H1 (cell line): ENCODE data around the gene GFM1. TPM values are rescaled to one million over a fixed set of nuclear protein-coding genes. Genes with fewer than 3 reads are reported as not detected.

Experiments
- CTCF ChIA-PET: fragments of 300-600 bp; sonication (Branson Sonifier 250); formaldehyde crosslinking; loops from one replicate; lab custom pipeline; 2021; ENCODE audit not compliant: partially characterized antibody; lab: Charles Lee
- POLR2A ChIA-PET: fragments of 300-600 bp; sonication (Branson Sonifier 250); formaldehyde crosslinking; loops from one replicate; lab custom pipeline; 2021; ENCODE audit warnings: inconsistent platforms; ENCODE audit not compliant: partially characterized antibody; lab: Charles Lee
- DNase-seq, 2 experiments: peaks; one replicate each; pipeline versions ENCODE4 v3.0.0 to v3.0.0-alpha.2; 2010 to 2022; ENCODE audit warnings: low spot score in 2 of 2, low read depth in 1 of 2, mixed read lengths in 1 of 2
- FAIRE-seq: peaks from 2 replicates; lab custom pipeline; 2011; peaks lifted over from hg19 to GRCh38; lab: Jason Lieb, UNC
- H2AFZ ChIP-seq: 2 replicates; pipeline ENCODE4 v1.8.1; 2012; ENCODE audit warnings: low read length, inconsistent platforms
- H2AK5ac ChIP-seq: 2 replicates; pipeline ENCODE4 v1.6.1; 2013; ENCODE audit warnings: low read depth, low read length
- H2BK120ac ChIP-seq: replicated peaks from 2 replicates; pipeline ENCODE3; 2013; ENCODE audit warnings: low read depth, low read length, inconsistent platforms
- H2BK12ac ChIP-seq: 2 replicates; pipeline ENCODE4 v1.6.1; 2013; ENCODE audit warnings: low read depth, low read length
- H2BK15ac ChIP-seq: 2 replicates; pipeline ENCODE4 v1.6.1; 2013; ENCODE audit warnings: low read length
- H2BK20ac ChIP-seq: 2 replicates; pipeline ENCODE4 v1.6.1; 2013; ENCODE audit warnings: low read length
- H2BK5ac ChIP-seq: 2 replicates; pipeline ENCODE4 v1.6.1; 2013; ENCODE audit warnings: low read depth, low read length
- H3K14ac ChIP-seq: 2 replicates; pipeline ENCODE4 v1.6.1; 2013; ENCODE audit warnings: inconsistent platforms; ENCODE audit not compliant: insufficient read length
- H3K18ac ChIP-seq: 2 replicates; pipeline ENCODE4 v1.6.1; 2013; ENCODE audit warnings: low read length; ENCODE audit errors: extremely low read depth
- H3K23ac ChIP-seq: 2 replicates; pipeline ENCODE4 v1.6.1; 2013; ENCODE audit warnings: inconsistent platforms; ENCODE audit not compliant: insufficient read length
- H3K23me2 ChIP-seq: 2 replicates; pipeline ENCODE4 v1.6.1; 2013; ENCODE audit warnings: low read depth, low read length
- H3K27ac ChIP-seq: 2 replicates; pipeline ENCODE4 v1.6.1; 2011; ENCODE audit warnings: low read depth, low read length, inconsistent platforms
- H3K27me3 ChIP-seq, 4 experiments: replicated peaks in 1 of 4; 1 replicate in 1 of 4; 2 replicates in 3 of 4; pipeline versions ENCODE4 v1.6.1 to v1.8.1; 2011 to 2013; ENCODE audit warnings: low read length in 3 of 4, mild to moderate bottlenecking in 3 of 4, inconsistent platforms in 2 of 4, mixed read lengths in 2 of 4, moderate library complexity in 1 of 4; ENCODE audit not compliant: control insufficient read depth in 3 of 4, insufficient read depth in 3 of 4; ENCODE audit errors: extremely low read depth in 1 of 4
- H3K36me3 ChIP-seq, 4 experiments: 2 replicates each; pipeline versions ENCODE4 v1.6.1 to v1.8.1; 2011 to 2013; ENCODE audit warnings: mild to moderate bottlenecking in 4 of 4, low read length in 3 of 4, moderate library complexity in 2 of 4, control low read depth in 1 of 4, inconsistent platforms in 1 of 4; ENCODE audit not compliant: insufficient read depth in 4 of 4, control insufficient read depth in 2 of 4
- H3K4ac ChIP-seq: replicated peaks from 2 replicates; pipeline ENCODE3; 2013; ENCODE audit warnings: low read length, low read depth, mixed read lengths, inconsistent platforms; ENCODE audit not compliant: insufficient read length
- H3K4me1 ChIP-seq, 4 experiments: replicated peaks in 1 of 4; 1 replicate in 1 of 4; 2 replicates in 3 of 4; pipeline versions ENCODE4 v1.6.1 to v1.8.1; 2011 to 2013; ENCODE audit warnings: low read length in 3 of 4, inconsistent platforms in 2 of 4, mixed read lengths in 1 of 4; ENCODE audit not compliant: insufficient read depth in 4 of 4, control insufficient read depth in 3 of 4
- H3K4me2 ChIP-seq, 2 experiments: 2 replicates each; pipeline versions ENCODE4 v1.6.1 to v1.8.1; 2011 to 2013; ENCODE audit warnings: low read depth in 2 of 2, low read length in 2 of 2, control low read depth in 1 of 2, inconsistent platforms in 1 of 2, mild to moderate bottlenecking in 1 of 2; ENCODE audit not compliant: insufficient read depth in 1 of 2
- H3K4me3 ChIP-seq, 4 experiments: fragments of 200-600, 300-600 bp in 1 of 4; sonication (generic), shearing (Covaris generic), sonication (Bioruptor Twin) in 1 of 4; 2 replicates each; pipeline versions ENCODE4 v1.5.1 to v1.8.1; 2011 to 2016; ENCODE audit warnings: low read length in 4 of 4, low read depth in 3 of 4, control low read depth in 2 of 4, inconsistent platforms in 2 of 4, mild to moderate bottlenecking in 2 of 4, mixed read lengths in 1 of 4, moderate library complexity in 1 of 4; ENCODE audit not compliant: insufficient read depth in 2 of 4; ENCODE audit errors: extremely low read depth in 1 of 4
- H3K56ac ChIP-seq: replicated peaks from 2 replicates; pipeline ENCODE3; 2013; ENCODE audit warnings: low read depth, mild to moderate bottlenecking, mixed read lengths, low read length, inconsistent platforms; ENCODE audit not compliant: insufficient read length
- H3K79me1 ChIP-seq: 2 replicates; pipeline ENCODE4 v1.6.1; 2013; ENCODE audit warnings: low read depth, low read length, control low read depth
- H3K79me2 ChIP-seq, 2 experiments: 2 replicates each; pipeline versions ENCODE4 v1.6.1 to v1.8.1; 2012 to 2013; ENCODE audit warnings: low read length in 2 of 2, mild to moderate bottlenecking in 2 of 2, inconsistent platforms in 1 of 2; ENCODE audit not compliant: insufficient read depth in 2 of 2, control insufficient read depth in 1 of 2
- H3K9ac ChIP-seq, 4 experiments: replicated peaks in 1 of 4; 1 replicate in 1 of 4; 2 replicates in 3 of 4; pipeline versions ENCODE4 v1.6.1 to v1.8.1; 2011 to 2013; ENCODE audit warnings: low read depth in 3 of 4, low read length in 3 of 4, control low read depth in 2 of 4, mild to moderate bottlenecking in 2 of 4, moderate library complexity in 2 of 4, inconsistent platforms in 1 of 4; ENCODE audit errors: extremely low read depth in 1 of 4
- H3K9me3 ChIP-seq, 2 experiments: 2 replicates each; pipeline versions ENCODE4 v1.6.1 to v1.8.1; 2012 to 2013; ENCODE audit warnings: mild to moderate bottlenecking in 2 of 2, moderate library complexity in 2 of 2, control low read depth in 1 of 2, inconsistent platforms in 1 of 2, low read depth in 1 of 2, low read length in 1 of 2, mixed read lengths in 1 of 2; ENCODE audit not compliant: insufficient read depth in 2 of 2
- H4K20me1 ChIP-seq, 2 experiments: replicated peaks in 1 of 2; 2 replicates each; pipeline versions ENCODE3 to v1.8.1; 2011 to 2013; ENCODE audit warnings: inconsistent platforms in 2 of 2, low read length in 2 of 2, mild to moderate bottlenecking in 1 of 2; ENCODE audit not compliant: insufficient read depth in 2 of 2, control insufficient read depth in 1 of 2
- H4K5ac ChIP-seq: 2 replicates; pipeline ENCODE4 v1.6.1; 2013; ENCODE audit warnings: low read length, low read depth, mixed read lengths, inconsistent platforms; ENCODE audit not compliant: insufficient read length
- H4K8ac ChIP-seq: 2 replicates; pipeline ENCODE4 v1.8.0; 2013; ENCODE audit warnings: mild to moderate bottlenecking, moderate library complexity, low read length, inconsistent platforms; ENCODE audit not compliant: insufficient read depth; ENCODE audit errors: extremely low read depth
- H4K91ac ChIP-seq: replicated peaks from 2 replicates; pipeline ENCODE3; 2013; ENCODE audit warnings: low read length, mixed read lengths, inconsistent platforms; ENCODE audit not compliant: insufficient read length
- ASH2L ChIP-seq: fragments of 200-600, 300-600 bp; sonication (generic); IDR thresholded peaks from one replicate; pipeline ENCODE4 v1.7.1; 2017; ENCODE audit warnings: low read length
- CBX5 ChIP-seq: fragments of 300-800, 300-1000 bp; sonication (generic); IDR thresholded peaks from 2 replicates; pipeline ENCODE4 v1.7.1; 2016; ENCODE audit warnings: antibody characterized with exemption, low read length, low read depth
- CTCF ChIP-seq, 3 experiments: IDR thresholded peaks; 1 replicate in 2 of 3; 2 replicates in 1 of 3; pipeline versions ENCODE4 v1.5.1 to v1.6.1; 2011; ENCODE audit warnings: low read length in 3 of 3, mild to moderate bottlenecking in 3 of 3, inconsistent platforms in 2 of 3, low read depth in 1 of 3, moderate library complexity in 1 of 3; ENCODE audit not compliant: insufficient read depth in 1 of 3; ENCODE audit errors: control extremely low read depth in 1 of 3
- MAX ChIP-seq: IDR thresholded peaks from 2 replicates; pipeline ENCODE4 v1.6.1; 2012; ENCODE audit warnings: inconsistent platforms
- RAD21 ChIP-seq, 2 experiments: IDR thresholded peaks in 1 of 2; conservative IDR thresholded peaks in 1 of 2; 2 replicates each; pipeline ENCODE4 v1.6.1; 2011; ENCODE audit warnings: low read depth in 2 of 2, low read length in 2 of 2, improper control_type of control experiment in 1 of 2, inconsistent platforms in 1 of 2, mild to moderate bottlenecking in 1 of 2, moderate library complexity in 1 of 2
- RFX5 ChIP-seq: IDR thresholded peaks from 2 replicates; pipeline ENCODE4 v1.6.1; 2011; ENCODE audit warnings: low read depth, low read length, improper control_type of control experiment, borderline replicate concordance
- SP2 ChIP-seq: IDR thresholded peaks from 2 replicates; pipeline ENCODE4 v1.6.1; 2012; ENCODE audit warnings: mild to moderate bottlenecking, low read length, inconsistent platforms
- WGBS, 2 experiments: shearing (Covaris generic) in 1 of 2; methylation state at CpG; one replicate each; pipeline versions ENCODE4 v1.1.6 to v1.1.7; 2013 to 2015; ENCODE audit warnings: low lambda C conversion rate in 2 of 2, mixed read lengths in 2 of 2, inconsistent platforms in 1 of 2, low coverage in 1 of 2, missing lambda C conversion rate in 1 of 2; ENCODE audit not compliant: insufficient replicate concordance in 2 of 2, insufficient coverage in 1 of 2, insufficient read length in 1 of 2; ENCODE audit errors: extremely low coverage in 1 of 2, missing lambda C conversion rate in 1 of 2; 5-methylcytosine and 5-hydroxymethylcytosine counted together
- polyA plus RNA-seq, 7 experiments: library from polyadenylated mRNA; depleted of rRNA in 3 of 7; stranded (reverse) in 5 of 7; unstranded in 2 of 7; fragments of >200 nt in 5 of 7; fragments of 200-250 nt in 2 of 7; gene quantifications; 1 replicate in 5 of 7; 2 replicates in 1 of 7; 4 replicates in 1 of 7; pipeline versions ENCODE4 v1.2.1 to v1.2.3, GENCODE V29; 2011 to 2013; ENCODE audit warnings: missing spikeins in 2 of 7, mixed read lengths in 2 of 7
- total RNA-seq: library from RNA; stranded (reverse); fragmentation: NEBNext Ultra II Directional; extraction: Animal tissue kit (Norgen Biotek cat#: 25700); gene quantifications from 2 replicates; pipeline ENCODE4 v1.2.1, GENCODE V29; 2021

Gene GFM1
- total and polyA plus RNA-seq, 2 of the 8 experiments (the other 6 are each of a cell fraction or from before 2014, with no cell fraction given): 10.9 to 45.3 TPM

- Histone ChIP-seq H3K79me1 (no peaks in the 10 kb centered on the region), H3K36me3 (peaks cover 0 to 2% (median 0%) of the 10 kb centered on the region in 4 experiments; a peak in 1 of 8 replicates), H3K23ac (no peak overlapping the region), H3K4me2 (no peak overlapping the region), H4K5ac (no peak overlapping the region), H3K14ac (no peak overlapping the region), H3K79me2 (no peaks in the 10 kb centered on the region), H4K8ac (no peak overlapping the region), H3K27ac (no peak overlapping the region), H3K18ac (no peak overlapping the region), H3K9ac (no peak overlapping the region), H3K56ac (no peak overlapping the region), H2BK12ac (no peak overlapping the region), H3K23me2 (no peaks in the 10 kb centered on the region), H2BK5ac (no peak overlapping the region), H2BK120ac (no peak overlapping the region), H2BK15ac (no peak overlapping the region), H3K4me1 (no peaks in the 10 kb centered on the region; a peak in 1 of 7 replicates), H3K27me3 (no peaks in the 10 kb centered on the region), H3K4me3 (no peak overlapping the region), H2AFZ (no peak overlapping the region), H2AK5ac (no peak overlapping the region), H3K9me3 (no peaks in the 10 kb centered on the region), H4K91ac (no peak overlapping the region), H3K4ac (no peak overlapping the region), H4K20me1 (peaks cover 0 to 3% of the 10 kb centered on the region in 2 experiments), H2BK20ac (no peak overlapping the region)
- ChIA-PET POLR2A (no interaction called here), CTCF (interaction anchor here (1.0 to 1.7 kb wide), 7 partner anchors 9 to 82 kb away, joined by 3 to 8 read pairs (median 5); no protein-coding TSS in a partner anchor)
- DNase-seq (no peak), FAIRE-seq (no peak)
- WGBS, 2 experiments: 87% methylated on average over 1 of the region's 1 CpG; no CpG with 5 or more reads in 1 of the 2 experiments
- TF ChIP-seq RAD21 (IDR thresholded peaks at IDR 0.05 in 1 of 2, conservative IDR thresholded peaks at IDR 0.05 in 1 of 2; ENCODE audit: low read depth in 2 of 2, low read length in 2 of 2) (no peak), SP2 (no peak), RFX5 (no peak), MAX (no peak), CTCF (IDR thresholded peaks at IDR 0.05; ENCODE audit: control extremely low read depth in 1 of 3, insufficient read depth in 1 of 3, low read depth in 1 of 3, low read length in 3 of 3) (no peak), CBX5 (no peak), ASH2L (no peak)
These were observed 68.1 kb downstream of the GFM1 start for GRCh38 chr3:158712443-158712842.
